Measurements from ENCODE around the gene NETO2.

- TF ChIP-seq CTCF (IDR thresholded peaks at IDR 0.05; ENCODE audit: poor library complexity, severe bottlenecking) (no peak), RAD21 (conservative IDR thresholded peaks at IDR 0.05) (no peak), POLR2AphosphoS5 (IDR thresholded peaks at IDR 0.05) (no peak), EZH2 (IDR thresholded peaks at IDR 0.05; ENCODE audit: borderline replicate concordance, insufficient read depth, low read length, poor library complexity, severe bottlenecking) (no peak), REST (IDR thresholded peaks at IDR 0.05; ENCODE audit: borderline replicate concordance) (no peak), TAF1 (IDR thresholded peaks at IDR 0.05; ENCODE audit: low read depth) (no peak), MXI1 (conservative IDR thresholded peaks at IDR 0.05; ENCODE audit: poor library complexity, severe bottlenecking) (no peak), EP300 (conservative IDR thresholded peaks at IDR 0.05; ENCODE audit: poor library complexity, severe bottlenecking) (no peak)
Observed at GRCh38 chr16:47049901-47050583, 93.7 kb downstream of the NETO2 start.

Data from neural cell (in vitro differentiated cells).